MM.1S (cell line): Measurements from ENCODE around the gene FGFR1OP2.

Source experiments
- CTCF ChIP-seq: fragments of 300-600 bp; sonication (generic); IDR thresholded peaks from 2 replicates; pipeline ENCODE4 v1.5.1; 2016; ENCODE audit warnings: antibody characterized with exemption, low read length, mixed read lengths
- EZH2 ChIP-seq: fragments of 300-600 bp; sonication (generic); optimal IDR thresholded peaks from 2 replicates; pipeline ENCODE3; 2017; ENCODE audit warnings: low read depth, mild to moderate bottlenecking, antibody characterized with exemption, low read length, mixed read lengths
- EZH2phosphoT487 ChIP-seq: fragments of 300-600 bp; sonication (generic); IDR thresholded peaks from 2 replicates; pipeline ENCODE4 v1.6.1; 2018; ENCODE audit warnings: antibody characterized with exemption, low read length

DNA sequence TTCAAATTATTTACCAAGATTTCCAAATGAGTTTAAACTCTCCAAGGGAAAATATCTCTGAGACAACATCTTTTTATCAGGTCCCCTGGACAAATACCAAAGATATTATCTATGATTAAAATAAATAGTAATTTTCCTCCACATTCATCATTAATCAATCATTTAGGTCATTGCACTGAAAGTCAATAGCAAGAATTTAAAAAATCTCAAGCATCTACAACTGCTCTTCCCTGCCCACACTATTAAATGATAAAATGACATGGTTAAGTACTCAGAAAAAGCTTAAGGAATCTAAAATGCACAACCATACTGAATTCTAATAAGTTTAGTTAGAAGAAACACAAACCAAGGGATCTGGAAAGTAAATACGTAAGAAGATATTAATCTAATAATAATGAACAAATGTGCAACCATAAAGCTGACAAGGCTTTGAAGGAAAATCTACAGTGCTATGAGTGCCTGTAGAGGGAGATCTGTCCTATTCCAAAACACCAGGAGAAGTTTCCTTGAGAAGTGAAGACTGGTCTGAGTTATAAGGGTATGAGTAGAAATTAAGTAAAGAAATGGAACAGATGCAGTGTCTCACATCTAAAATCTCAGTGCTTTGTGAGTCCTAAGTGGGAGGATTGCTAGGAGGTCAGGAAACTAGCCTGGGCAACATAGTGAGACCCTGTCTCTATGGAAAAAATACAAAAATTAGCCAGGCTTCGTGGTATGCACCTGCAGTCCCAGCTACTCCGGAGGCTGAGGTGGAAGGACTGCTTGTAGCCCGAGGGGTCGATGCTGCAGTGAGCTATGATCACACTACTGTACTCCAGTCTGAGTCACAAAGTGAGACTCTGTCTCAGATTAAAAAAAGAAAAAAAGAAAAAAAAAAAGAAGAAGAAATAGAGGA lies 19.7 kb upstream of the FGFR1OP2 start:
- TF ChIP-seq CTCF (no peak), EZH2 (no peak), EZH2phosphoT487 (no peak)
